ENCODE measurements around the gene PPM1E.

- TF ChIP-seq POLR2A (IDR thresholded peaks at IDR 0.05) = no peak
- TF ChIP-seq, protein P1, sequence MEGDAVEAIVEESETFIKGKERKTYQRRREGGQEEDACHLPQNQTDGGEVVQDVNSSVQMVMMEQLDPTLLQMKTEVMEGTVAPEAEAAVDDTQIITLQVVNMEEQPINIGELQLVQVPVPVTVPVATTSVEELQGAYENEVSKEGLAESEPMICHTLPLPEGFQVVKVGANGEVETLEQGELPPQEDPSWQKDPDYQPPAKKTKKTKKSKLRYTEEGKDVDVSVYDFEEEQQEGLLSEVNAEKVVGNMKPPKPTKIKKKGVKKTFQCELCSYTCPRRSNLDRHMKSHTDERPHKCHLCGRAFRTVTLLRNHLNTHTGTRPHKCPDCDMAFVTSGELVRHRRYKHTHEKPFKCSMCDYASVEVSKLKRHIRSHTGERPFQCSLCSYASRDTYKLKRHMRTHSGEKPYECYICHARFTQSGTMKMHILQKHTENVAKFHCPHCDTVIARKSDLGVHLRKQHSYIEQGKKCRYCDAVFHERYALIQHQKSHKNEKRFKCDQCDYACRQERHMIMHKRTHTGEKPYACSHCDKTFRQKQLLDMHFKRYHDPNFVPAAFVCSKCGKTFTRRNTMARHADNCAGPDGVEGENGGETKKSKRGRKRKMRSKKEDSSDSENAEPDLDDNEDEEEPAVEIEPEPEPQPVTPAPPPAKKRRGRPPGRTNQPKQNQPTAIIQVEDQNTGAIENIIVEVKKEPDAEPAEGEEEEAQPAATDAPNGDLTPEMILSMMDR (IDR thresholded peaks at IDR 0.05) = no peak
Measured at GRCh38 chr17:58823051-58823525, 67.4 kb downstream of the PPM1E start.

Data from body of pancreas (tissue), 4 donors.